DMS114 treated with DMSO at 0.1 percent for 48 hours (cell line): Measurements from ENCODE around the gene SEMA4D.

ENCODE experiments used
- DNase-seq: peaks from one replicate; lab custom pipeline; 2025; ENCODE audit not compliant: unreplicated experiment; lab: John Stamatoyannopoulos, UW

The SEMA4D gene

GRCh38 chr9:89501311-89501898 lies 3.5 kb upstream of the SEMA4D start:
- no peak for DNase-seq

GRCh38 chr9:89500008-89500407 lies 2.1 kb upstream of the SEMA4D start:
- no peak for DNase-seq

- no peak for DNase-seq
Measured at GRCh38 chr9:89498852-89499480, 1.1 kb upstream of the SEMA4D start.

GRCh38 chr9:89497257-89497963 lies 503 bp downstream of the SEMA4D start:
- no peak for DNase-seq

GRCh38 chr9:89496645-89497256 lies 1.2 kb downstream of the SEMA4D start:
- DNase-seq = no peak

- no peak for DNase-seq
Measured at GRCh38 chr9:89495824-89496560, 1.9 kb downstream of the SEMA4D start.

- DNase-seq = no peak
Measured at GRCh38 chr9:89494199-89494598, 3.7 kb downstream of the SEMA4D start.

- DNase-seq = no peak
Measured at GRCh38 chr9:89493671-89494070, 4.2 kb downstream of the SEMA4D start.

- DNase-seq = no peak
Measured at GRCh38 chr9:89493181-89493580, 4.7 kb downstream of the SEMA4D start.

GRCh38 chr9:89492586-89492985 lies 5.3 kb downstream of the SEMA4D start:
- no peak for DNase-seq

GRCh38 chr9:89491694-89492093 lies 6.2 kb downstream of the SEMA4D start:
- no peak for DNase-seq

GRCh38 chr9:89489548-89490530 lies 8.1 kb downstream of the SEMA4D start:
- DNase-seq = no peak

GRCh38 chr9:89488936-89489335 lies 9.0 kb downstream of the SEMA4D start:
- no peak for DNase-seq

- DNase-seq = no peak
Measured at GRCh38 chr9:89488131-89488530, 9.8 kb downstream of the SEMA4D start.

- no peak for DNase-seq
Measured at GRCh38 chr9:89486681-89487080, 11.2 kb downstream of the SEMA4D start.

GRCh38 chr9:89484475-89485404 lies 13.2 kb downstream of the SEMA4D start:
- no peak for DNase-seq

GRCh38 chr9:89483592-89484474 lies 14.1 kb downstream of the SEMA4D start:
- no peak for DNase-seq

GRCh38 chr9:89482901-89483361 lies 15.0 kb downstream of the SEMA4D start:
- no peak for DNase-seq
